ENCODE results near the gene IQGAP2. TPM values are rescaled to one million over a fixed set of nuclear protein-coding genes. Genes with fewer than 3 reads are reported as not detected.

IQGAP2 gene
- total and polyA plus RNA-seq, 2 donors (not counting 1 experiment from before 2014, with no cell fraction given) = 8.1 to 15.0 TPM

DNA sequence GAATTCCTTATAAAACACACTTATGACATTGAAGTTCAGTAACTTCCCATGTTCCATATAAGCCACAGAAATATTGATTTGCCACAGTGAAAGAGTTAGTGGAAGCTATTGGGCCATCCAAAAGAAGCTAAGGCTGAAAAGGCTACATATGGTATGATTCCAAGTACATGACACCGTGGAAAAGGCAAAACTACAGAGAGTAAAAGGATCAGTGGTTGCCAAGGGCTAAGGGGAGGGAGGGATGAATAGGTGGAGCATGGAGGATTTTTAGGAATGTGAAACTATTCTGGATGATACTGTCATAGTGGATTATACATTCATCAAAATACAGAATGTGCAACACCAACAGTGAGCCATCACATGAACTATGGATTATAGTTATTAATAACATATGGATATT lies 110.4 kb downstream of the IQGAP2 start:
- POLR2A ChIA-PET = no interaction called here
- no peak for TF ChIP-seq EZH2 (IDR thresholded peaks at IDR 0.05; ENCODE audit: borderline replicate concordance, insufficient read depth, low read depth, low read length, poor library complexity, severe bottlenecking)
- TF ChIP-seq, protein P1, sequence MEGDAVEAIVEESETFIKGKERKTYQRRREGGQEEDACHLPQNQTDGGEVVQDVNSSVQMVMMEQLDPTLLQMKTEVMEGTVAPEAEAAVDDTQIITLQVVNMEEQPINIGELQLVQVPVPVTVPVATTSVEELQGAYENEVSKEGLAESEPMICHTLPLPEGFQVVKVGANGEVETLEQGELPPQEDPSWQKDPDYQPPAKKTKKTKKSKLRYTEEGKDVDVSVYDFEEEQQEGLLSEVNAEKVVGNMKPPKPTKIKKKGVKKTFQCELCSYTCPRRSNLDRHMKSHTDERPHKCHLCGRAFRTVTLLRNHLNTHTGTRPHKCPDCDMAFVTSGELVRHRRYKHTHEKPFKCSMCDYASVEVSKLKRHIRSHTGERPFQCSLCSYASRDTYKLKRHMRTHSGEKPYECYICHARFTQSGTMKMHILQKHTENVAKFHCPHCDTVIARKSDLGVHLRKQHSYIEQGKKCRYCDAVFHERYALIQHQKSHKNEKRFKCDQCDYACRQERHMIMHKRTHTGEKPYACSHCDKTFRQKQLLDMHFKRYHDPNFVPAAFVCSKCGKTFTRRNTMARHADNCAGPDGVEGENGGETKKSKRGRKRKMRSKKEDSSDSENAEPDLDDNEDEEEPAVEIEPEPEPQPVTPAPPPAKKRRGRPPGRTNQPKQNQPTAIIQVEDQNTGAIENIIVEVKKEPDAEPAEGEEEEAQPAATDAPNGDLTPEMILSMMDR (IDR thresholded peaks at IDR 0.05) = no peak
- Mint-ChIP-seq H3K4me3 (no peak overlapping the region), H3K27ac (no peak overlapping the region), H3K27me3 (no peaks in the 10 kb centered on the region), H3K9me3 (ENCODE audit: insufficient read depth) (no peaks in the 10 kb centered on the region), H3K4me1 (no peaks in the 10 kb centered on the region)
- Histone ChIP-seq H3K4me2 (replicated peaks; ENCODE audit: low read depth, low read length, poor library complexity, severe bottlenecking) (no peak overlapping the region), H4K20me1 (ENCODE audit: control insufficient read depth, insufficient read depth, low read length, poor library complexity, severe bottlenecking) (no peaks in the 10 kb centered on the region), H3K4me3 (ENCODE audit: control extremely low read depth in 1 of 5, extremely low read depth in 1 of 5, insufficient read depth in 1 of 5, low read depth in 2 of 5, low read length in 4 of 5) (no peak overlapping the region), H3K27ac (ENCODE audit: low read length in 2 of 2) (no peak overlapping the region), H3K9ac (ENCODE audit: low read length) (no peak overlapping the region), H2AFZ (ENCODE audit: insufficient read depth, low read depth, low read length, poor library complexity, severe bottlenecking) (no peak overlapping the region), H3K27me3 (replicated peaks in 1 of 4; ENCODE audit: control extremely low read depth in 1 of 4, control insufficient read depth in 3 of 4, insufficient read depth in 4 of 4, low read length in 3 of 4) (no peaks in the 10 kb centered on the region), H3K79me2 (ENCODE audit: control insufficient read depth, insufficient read depth, low read length) (no peaks in the 10 kb centered on the region), H3K36me3 (replicated peaks in 1 of 2; ENCODE audit: control extremely low read depth in 1 of 2, control insufficient read depth in 1 of 2, extremely low read depth in 1 of 2, insufficient read depth in 2 of 2, low read length in 1 of 2) (no peaks in the 10 kb centered on the region), H3K4me1 (ENCODE audit: control insufficient read depth in 2 of 2, insufficient read depth in 2 of 2, low read length in 2 of 2) (no peaks in the 10 kb centered on the region), H3K9me3 (ENCODE audit: control extremely low read depth in 1 of 3, control insufficient read depth in 2 of 3, insufficient read depth in 1 of 3, low read length in 2 of 3) (peaks cover 0 to 9% (median 0%) of the 10 kb centered on the region in 3 donors)
- WGBS (ENCODE audit: insufficient coverage) = 100% methylated on average over 1 of the region's 1 CpG
- DNase-seq = no peak
- CTCF ChIA-PET = no interaction called here
- no peak for ATAC-seq (ENCODE audit: low read depth)
- intact Hi-C loops (cut with micrococcal nuclease) = no loop called here

DNA sequence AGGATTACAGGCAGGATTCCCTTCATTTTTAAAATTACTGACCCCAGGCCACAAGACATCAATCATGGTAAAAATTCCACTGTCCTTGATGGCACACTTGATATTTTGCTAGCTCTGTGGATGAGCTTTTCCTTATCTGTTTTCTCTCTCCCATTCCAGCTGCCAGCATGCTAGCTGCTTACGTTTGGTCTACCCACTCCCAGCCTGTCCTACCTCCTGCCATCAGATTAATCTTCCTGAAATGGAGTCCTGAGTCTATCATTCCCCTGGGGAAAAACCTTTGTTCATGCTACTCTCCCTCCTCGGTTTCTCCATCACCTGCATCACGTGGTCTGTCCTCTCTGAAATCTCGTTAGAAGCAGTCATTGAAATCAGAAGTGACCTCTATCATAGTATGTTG lies 111.2 kb downstream of the IQGAP2 start:
- ChIA-PET CTCF (interaction anchor here (0.8 kb wide), 1 partner anchor 126 kb away, joined by 3 read pairs; no protein-coding TSS in a partner anchor), POLR2A (no interaction called here)
- H3K9ac ChIP-seq (ENCODE audit: low read length) = no peak overlapping the region
- H3K79me2 ChIP-seq (ENCODE audit: control insufficient read depth, insufficient read depth, low read length) = no peaks in the 10 kb centered on the region
- H3K27me3 ChIP-seq (replicated peaks in 1 of 4; ENCODE audit: control extremely low read depth in 1 of 4, control insufficient read depth in 3 of 4, insufficient read depth in 4 of 4, low read length in 3 of 4) = no peaks in the 10 kb centered on the region
- Mint-ChIP-seq H3K4me3 (no peak overlapping the region), H3K27ac (no peak overlapping the region), H3K4me1 (no peaks in the 10 kb centered on the region), H3K9me3 (ENCODE audit: insufficient read depth) (no peaks in the 10 kb centered on the region), H3K27me3 (no peaks in the 10 kb centered on the region)
- H3K4me3 ChIP-seq (ENCODE audit: control extremely low read depth in 1 of 5, extremely low read depth in 1 of 5, insufficient read depth in 1 of 5, low read depth in 2 of 5, low read length in 4 of 5) = no peak overlapping the region
- intact Hi-C loops (cut with micrococcal nuclease) = no loop called here
- H2AFZ ChIP-seq (ENCODE audit: insufficient read depth, low read depth, low read length, poor library complexity, severe bottlenecking) = no peak overlapping the region
- H3K4me2 ChIP-seq (replicated peaks; ENCODE audit: low read depth, low read length, poor library complexity, severe bottlenecking) = no peak overlapping the region
- ATAC-seq (ENCODE audit: low read depth) (no peak), DNase-seq (no peak)
- 83% methylated on average over 1 of the region's 4 CpGs for WGBS (ENCODE audit: insufficient coverage)
- H3K27ac ChIP-seq (ENCODE audit: low read length in 2 of 2) = no peak overlapping the region
- TF ChIP-seq EZH2 (IDR thresholded peaks at IDR 0.05; ENCODE audit: borderline replicate concordance, insufficient read depth, low read depth, low read length, poor library complexity, severe bottlenecking) = no peak
- TF ChIP-seq, protein P1 (IDR thresholded peaks at IDR 0.05) = no peak
- H3K4me1 ChIP-seq (ENCODE audit: control insufficient read depth in 2 of 2, insufficient read depth in 2 of 2, low read length in 2 of 2) = no peaks in the 10 kb centered on the region
- H3K9me3 ChIP-seq (ENCODE audit: control extremely low read depth in 1 of 3, control insufficient read depth in 2 of 3, insufficient read depth in 1 of 3, low read length in 2 of 3) = peaks cover 0 to 9% (median 0%) of the 10 kb centered on the region in 3 donors
- H4K20me1 ChIP-seq (ENCODE audit: control insufficient read depth, insufficient read depth, low read length, poor library complexity, severe bottlenecking) = no peaks in the 10 kb centered on the region
- H3K36me3 ChIP-seq (replicated peaks in 1 of 2; ENCODE audit: control extremely low read depth in 1 of 2, control insufficient read depth in 1 of 2, extremely low read depth in 1 of 2, insufficient read depth in 2 of 2, low read length in 1 of 2) = no peaks in the 10 kb centered on the region
